ENCODE measurements around the gene ZBTB1.
"Not testable (repeated sequence)": the region's sequence is repeated elsewhere in the genome, so short reads cannot be mapped to it uniquely, and the experiment has no call there.

The ZBTB1 gene

DNA sequence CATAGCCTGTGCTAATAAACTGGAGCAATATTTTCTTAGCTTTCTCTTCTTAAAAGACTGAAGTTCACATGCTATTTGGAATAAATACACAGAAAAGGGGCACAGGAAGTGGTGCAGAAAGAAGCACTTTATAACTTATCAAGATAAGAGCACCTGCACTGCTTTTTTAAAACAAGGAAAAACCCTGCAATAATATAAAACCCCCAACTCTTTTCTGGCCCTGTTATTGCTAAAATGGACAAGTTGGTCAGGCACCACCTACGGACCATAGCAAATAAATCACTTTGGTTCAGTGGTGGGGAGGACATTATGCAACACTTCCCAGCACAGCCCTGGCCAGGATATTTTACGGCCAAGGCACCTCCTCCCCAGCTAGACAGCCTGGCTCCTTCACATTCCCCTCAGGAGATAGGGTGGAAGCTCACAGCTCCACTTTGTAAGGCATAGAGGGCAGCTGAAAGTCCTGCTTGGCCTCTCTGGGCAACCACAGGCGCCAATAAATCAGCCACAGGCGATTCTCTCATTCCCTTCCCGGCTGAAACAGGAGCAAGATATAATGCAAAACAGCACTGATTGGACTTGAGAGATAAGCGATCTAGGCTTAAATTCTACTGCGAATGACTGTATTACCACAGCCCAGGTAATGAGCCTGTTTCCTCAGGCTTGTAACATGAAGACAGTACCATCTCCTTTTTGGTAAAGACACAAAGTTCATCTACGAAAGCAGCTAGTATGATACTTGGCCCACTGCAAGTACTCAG is 3.0 kb upstream of the ZBTB1 start:
- DNase-seq = peak in 1 of 5 experiments; percentile 76

DNA sequence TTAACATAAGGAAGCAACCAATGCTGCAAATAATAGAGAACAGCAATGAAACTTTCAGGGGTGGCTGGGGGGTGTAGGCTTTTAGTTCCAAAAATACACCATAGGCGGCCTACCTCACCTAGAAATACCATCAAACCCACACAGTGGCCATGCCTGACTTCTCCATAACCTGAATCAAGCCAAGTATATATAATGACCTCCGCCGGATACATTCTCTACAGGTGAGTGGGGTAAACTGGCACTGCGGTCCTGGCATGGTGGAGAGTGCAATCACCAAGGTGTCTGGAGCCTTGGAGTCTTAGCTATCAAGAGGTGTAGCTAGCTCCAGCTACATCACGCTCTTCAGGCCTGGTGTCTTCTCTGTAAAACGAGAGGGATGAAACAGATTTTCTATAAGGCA is 2.1 kb upstream of the ZBTB1 start:
- DNase-seq = peak in 2 of 5 experiments; percentile 32 to 46

DNA sequence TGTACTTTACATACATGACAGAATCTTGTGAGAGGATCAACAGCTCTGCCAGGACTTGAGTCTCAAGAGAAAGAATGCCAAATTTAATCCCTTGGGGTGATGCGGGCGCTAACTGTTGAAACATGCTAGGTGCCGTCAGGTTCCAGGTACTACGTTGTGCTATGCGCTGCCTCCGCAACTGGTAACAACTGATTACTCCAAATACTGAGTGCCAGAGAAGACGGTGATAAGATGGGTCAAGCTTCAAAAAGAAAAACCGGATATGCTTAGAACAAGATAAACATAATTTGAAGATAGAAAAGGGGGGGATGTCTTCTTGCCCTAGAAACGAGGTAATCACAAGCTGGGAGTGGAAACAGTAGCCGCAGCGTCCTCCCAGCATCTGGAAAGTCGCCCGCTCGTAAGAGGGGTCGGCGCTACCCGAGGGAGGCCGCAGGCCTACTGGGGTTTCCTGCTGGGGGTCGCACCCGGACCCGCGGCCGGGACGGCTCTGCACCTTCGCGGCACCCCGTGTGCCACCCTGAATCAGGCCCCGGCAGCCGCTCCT is 1.6 kb upstream of the ZBTB1 start:
- peak in 1 of 5 experiments; percentile 58 for DNase-seq

DNA sequence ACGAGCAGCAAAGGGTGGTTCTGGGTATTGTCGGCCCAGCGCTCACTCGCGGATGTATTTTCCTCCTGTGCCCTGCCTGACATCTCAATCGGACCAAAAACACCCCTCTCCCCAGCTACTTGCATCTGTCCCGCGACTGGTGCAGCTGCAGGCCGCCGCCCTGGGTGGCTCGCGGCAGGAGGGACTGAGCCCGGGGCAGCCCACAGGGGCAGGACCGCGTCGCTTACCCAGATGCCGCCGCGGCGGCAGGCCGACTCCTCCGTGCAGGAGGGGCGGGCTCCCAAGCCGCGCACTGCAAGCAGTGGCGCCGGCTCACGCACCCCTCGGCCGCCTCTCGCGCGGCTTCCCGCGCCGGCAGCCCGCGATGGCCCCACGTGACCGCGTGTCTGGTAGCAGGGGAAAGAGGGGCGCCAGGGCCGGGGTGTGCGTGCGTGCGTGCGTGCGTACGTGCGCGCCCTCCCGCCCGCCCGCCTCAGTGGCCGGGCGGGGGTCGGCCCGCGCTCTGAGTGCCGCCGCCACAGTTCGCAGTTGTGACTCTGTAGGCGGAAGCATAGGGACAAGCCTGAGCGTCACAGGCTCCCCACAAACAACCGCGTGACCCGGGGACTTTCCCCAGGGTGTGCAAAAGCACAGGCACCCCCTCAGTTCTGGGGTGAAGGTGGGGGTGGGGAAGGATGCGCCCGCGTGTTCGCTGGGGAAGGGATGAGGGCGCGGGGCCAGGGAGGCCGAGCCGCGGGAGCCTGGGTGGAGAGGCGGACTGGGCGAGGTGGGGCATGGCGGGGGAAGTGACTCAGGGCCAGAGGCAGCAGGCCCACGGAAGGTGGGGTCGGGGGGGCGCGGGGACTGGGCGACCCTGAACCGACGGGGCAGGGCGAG is 898 bp upstream of the ZBTB1 start, which contains the start of gene ZBTB25:
TSS of gene ZBTB25 (minus strand) at position 405 of the 876 bp plus-strand sequence. CDS start 13,305 bp downstream, outside the sequence.
- peak; percentile 90 to 99 (median 98) for DNase-seq

DNA sequence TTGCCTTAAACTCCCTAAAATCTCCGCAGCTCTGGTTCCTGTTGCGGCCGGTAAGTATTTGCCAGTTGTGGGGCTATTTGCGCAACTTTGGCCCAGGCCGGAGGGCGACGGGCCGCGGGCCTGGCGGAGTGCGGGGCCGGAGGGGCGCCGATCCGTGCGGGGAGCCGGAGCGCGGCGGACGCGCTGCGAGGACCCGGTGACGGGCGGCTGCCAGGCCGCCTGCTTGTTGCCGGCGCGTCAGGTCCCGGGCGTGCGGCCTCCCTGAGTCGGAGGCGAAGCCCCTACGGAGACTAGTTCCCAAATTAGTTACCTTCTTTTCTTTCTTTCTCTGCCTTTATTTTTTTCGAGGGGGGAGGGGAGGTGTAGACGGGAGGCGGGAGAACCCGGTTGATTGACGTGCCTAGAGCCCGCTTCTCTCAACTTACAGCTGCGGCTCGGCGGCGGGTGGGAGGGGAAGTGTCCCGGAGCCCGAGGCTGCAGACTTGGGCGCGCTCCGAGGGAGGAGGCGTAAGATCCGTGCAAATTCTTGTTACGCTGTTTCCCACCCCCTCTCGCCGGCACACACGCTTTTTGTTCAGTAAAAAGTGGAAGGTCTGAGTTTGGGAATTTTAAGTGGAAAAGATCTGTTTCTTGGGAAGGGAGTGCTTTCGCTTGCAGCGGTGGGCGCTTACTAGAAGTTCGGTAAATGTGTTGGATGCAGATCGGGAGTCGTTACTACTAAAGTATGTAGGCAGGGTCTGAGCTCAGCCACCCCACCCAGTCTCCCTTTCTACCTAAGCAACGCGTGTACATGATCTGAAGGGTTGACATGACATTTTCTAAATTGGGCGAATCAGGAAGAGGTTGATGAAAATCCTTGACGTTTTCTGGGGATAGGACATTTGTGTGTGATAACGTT is 576 bp downstream of the ZBTB1 start:
- peak; percentile 59 to 95 (median 79) for DNase-seq

DNA sequence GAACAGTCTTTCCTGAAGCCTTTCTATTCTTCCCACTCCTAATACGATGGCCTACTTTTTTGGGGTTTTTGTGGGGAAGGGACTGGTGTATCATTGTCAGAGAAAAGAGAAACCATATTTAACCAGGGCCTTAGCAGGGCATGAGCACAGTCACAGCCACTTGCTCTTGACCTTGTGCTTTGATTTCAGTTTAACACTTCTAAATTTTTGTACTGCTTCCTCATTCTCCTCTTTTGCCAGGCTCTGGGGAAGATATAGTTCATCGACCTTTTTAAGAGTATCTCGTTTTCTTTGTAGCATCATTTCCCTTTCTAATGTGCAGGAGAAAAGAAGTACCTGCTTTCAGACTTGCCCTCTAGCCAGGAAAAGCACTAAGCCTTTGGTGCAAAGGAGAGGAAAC is 2.2 kb downstream of the ZBTB1 start:
- DNase-seq = no peak

DNA sequence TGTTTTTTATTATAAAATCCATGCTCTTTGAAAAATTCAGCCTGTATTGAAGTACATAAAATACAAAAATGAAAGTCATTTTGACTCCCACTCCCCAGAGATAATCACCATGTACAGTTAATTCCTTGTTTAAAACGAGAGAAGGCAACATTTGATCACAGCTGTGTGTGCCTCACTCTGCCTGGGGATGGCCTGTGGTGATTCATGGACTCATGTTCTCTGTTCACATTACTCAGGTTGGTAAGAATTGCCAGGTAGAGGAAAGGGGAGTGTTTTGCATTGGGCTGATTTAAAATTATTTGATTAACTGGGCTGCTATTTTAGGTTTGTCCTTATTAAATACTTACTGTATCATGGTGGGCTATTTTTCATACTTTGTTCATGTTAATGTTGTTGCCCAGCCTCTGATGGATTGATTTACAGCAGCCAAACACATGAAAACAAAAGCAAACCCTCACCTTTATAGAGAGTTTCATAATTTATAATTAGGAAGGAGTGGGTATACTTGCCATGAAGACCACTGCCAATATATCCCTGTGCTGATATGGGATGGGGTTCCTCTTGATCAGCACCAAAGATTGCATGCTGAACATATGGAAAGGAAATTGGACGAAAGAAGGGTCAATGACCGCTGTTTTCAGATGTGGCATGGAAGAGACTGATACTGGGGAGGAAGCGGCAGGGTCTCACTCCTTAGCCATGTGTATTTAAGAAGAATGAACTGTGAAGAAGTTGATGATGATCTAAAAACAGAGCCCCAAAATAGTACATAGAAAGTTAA is 3.0 kb downstream of the ZBTB1 start:
- peak in 2 of 5 experiments; percentile 19 to 31 for DNase-seq

DNA sequence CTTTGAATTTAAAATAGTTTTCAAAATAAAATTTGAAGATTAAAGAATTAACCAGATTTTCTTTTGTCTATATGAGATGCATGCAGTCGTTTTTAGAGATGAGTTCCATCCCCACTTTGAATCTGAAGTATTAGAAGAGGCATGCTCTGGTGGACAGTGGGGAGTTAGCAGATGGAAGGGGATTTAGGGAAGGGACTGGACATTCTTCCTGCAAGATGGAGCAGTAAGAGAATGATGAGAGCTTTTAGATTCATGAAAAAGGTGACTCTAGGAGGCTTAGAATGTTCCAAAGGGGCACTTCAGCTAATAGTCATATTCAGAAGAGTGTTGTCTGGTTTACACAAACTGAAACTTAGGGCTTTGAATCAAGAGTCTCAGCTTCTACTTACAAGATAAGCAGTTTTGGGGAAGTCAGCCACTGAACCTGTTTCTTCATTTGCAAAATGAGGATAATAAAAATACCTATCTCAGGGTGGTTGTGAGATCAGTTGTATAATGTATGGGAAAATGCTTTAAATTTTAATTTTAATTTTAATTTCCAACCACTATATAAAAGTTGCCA is 3.7 kb downstream of the ZBTB1 start:
- DNase-seq = peak in 1 of 5 experiments; percentile 81

DNA sequence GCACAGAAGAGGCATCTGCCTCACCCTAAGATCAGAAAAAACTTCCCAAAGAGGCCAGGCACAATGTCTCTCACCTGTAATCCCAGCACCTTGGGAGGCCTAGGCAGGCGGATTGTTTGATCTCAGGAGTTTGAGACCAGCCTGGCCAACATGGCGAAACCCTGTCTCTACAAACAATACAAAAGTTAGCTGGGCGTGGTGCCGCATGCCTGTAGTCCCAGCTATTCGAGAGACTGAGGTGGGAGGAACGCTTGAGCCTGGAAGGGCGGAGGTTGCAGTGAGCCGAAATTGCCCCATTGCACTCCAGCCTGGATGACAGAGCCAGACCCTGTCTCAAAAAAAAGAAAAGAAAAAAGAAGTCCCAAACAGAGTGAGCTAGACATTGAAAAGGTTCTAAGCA is 4.5 kb downstream of the ZBTB1 start:
- no peak for DNase-seq

DNA sequence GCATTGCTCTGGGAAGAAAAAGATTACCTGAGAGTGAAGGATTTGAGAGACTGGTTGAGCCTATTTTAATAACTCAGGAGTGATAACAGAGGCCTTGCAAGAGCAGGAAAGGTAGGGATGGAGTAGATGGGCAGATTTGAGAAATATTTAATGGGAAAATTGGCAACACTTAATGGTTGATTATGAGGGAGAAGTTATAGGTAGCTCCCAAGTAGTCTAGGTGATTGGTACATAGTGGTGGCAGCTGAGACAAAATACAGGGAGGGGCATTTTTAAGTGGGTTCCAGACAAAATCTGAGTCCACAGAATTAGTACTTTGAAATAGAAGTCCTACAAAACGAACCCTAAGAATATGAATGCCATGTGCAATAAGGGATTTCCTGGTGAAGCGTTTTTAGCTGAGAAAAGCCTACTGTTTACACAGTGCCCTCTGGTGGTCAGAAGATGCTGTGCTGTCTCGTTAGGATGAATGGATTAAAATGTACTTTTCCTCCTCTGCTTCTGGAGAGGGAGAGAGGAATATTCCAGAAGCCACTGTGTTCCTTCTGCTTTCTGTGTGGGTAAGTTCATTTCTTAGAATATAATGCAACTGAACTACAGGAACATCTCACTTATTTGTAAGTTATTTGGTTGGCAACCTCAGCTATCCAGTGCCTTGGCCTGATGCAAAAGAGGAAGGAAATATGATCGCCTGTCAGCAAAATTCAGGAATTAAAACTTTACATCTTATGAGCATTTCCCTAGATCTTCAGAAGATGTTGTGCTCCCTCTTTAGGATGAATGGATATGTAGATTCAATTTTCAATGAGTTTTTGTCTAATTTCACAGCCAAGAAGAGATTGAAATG is 6.5 kb downstream of the ZBTB1 start:
- DNase-seq = peak; percentile 21 to 68 (median 46)

DNA sequence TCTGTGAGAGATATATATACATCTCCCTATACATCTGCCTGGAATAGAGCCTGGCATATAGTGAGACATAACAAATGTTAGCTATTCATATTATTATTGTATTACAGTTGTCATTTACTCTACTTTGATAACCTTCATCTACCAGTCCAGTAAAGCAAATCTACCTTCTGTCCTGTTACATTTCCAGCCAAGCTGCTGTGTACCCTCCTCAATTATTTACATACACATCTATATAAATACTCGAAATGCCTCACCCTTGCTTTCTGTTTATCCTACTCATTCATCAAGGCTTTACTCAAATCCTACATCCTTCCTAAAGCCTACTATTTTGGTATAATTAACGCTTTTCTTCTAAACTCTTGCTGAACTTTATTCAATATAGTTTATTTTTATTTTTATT is 8.7 kb downstream of the ZBTB1 start:
- no peak for DNase-seq

DNA sequence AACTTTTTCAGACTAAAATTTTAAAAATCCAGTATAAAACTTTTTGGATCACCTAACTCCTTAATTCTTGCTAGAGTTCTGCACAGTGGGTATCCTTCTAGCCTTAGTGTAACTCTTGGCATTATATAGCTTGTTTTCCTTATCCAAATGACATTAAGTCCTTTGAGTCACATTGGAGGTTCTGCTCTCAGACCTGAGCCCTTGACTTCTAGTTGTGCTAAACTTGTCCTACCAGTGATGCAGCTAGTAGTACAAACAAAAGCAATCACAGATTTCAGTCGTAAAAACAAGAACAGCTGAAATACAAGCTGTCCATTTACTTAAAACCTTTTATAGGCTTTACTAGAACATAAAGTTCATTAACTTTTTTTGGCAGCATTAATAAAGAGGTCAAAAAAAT is 10.5 kb downstream of the ZBTB1 start:
- DNase-seq = no peak

DNA sequence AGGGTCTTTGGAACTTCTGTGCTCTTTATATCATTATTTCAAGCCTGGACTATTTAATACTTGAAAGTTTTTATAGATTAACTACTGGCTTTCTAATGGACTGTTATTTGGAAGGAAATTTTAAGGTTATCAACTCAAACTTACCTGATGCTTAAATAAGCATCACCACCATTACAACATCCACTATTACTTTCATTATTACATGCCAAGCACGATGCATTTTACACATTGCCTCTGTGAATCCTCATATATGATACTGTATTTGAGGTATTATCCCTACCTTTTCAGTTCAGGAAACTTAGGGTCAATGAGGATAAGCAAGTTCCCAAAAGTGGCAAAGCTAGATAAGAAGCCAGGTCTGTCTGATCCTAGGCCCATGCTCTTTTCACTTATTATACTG is 12.4 kb downstream of the ZBTB1 start:
- no peak for DNase-seq

DNA sequence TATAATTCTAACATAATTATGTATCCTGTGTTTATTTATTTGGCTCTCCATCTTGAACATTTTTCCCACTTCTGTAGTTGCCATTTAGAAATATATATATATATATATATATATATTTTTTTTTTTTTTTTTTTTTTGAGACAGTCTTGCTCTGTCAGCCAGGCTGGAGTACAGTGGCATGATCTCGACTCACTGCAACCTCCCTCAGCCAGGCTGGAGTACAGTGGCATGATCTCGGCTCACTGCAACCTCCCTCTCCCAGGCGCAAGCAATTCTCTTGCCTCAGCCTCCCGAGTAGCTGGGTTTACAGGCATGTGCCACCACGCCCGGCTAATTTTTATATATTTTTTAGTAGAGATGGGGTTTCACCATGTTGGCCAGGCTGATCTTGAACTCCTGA is 13.1 kb downstream of the ZBTB1 start:
- not testable (repeated sequence) for DNase-seq

DNA sequence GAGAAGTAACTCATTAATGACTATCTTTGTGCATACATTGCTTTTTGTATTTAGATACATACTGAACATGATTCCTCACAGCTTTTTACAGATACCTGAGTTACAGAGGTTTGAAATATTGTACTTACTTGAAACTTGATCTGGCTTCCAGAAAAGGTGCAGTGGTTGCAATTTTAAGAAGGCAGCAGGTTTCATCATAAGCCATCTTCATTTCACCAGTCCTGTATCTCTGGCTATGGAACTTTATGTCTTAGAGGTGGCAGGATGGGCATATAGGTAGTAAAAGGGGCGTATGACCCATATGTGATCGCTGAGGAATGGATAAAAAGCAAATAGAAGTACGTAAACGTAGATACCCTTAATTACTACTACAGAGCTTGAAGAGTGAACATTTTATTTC is 13.7 kb downstream of the ZBTB1 start:
- no peak for DNase-seq

DNA sequence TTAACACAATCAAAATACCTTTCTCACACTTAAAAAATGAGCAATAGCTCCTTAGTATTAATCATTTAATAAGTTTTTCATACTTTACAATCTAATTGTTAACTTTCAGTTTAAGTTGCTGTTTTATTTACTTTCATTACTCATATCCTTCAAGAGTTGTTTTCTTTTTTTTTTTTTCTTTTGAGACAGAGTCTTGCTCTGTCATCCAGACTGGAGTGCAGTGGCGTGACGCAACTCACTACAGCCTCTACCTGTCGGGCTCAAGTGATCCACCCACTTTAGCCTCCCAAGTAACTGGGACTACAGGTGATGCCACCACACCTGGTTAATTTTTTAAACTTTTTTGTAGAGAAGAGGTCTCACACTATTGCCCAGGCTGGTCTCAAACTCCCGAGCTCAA is 16.1 kb downstream of the ZBTB1 start:
- DNase-seq = no peak

DNA sequence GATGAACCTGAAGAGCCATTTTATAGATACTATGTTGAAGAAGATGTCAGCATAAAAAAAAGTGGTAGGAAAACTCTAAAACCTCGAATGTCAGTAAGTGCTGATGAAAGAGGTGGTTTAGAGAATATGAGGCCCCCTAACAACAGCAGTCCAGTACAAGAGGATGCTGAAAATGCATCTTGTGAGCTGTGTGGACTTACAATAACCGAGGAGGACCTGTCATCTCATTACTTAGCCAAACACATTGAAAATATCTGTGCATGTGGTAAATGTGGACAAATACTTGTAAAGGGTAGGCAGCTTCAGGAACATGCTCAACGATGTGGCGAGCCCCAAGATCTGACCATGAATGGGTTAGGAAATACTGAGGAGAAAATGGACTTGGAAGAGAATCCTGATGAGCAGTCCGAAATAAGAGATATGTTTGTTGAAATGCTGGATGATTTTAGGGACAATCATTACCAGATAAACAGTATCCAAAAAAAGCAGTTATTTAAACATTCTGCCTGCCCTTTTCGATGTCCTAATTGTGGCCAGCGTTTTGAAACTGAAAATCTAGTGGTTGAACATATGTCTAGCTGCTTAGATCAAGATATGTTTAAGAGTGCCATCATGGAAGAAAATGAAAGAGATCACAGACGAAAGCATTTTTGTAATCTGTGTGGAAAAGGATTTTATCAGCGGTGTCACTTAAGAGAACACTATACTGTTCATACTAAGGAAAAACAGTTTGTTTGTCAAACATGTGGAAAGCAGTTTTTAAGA is 18.2 kb downstream of the ZBTB1 start:
- peak in 1 of 5 experiments; percentile 19 for DNase-seq

DNA sequence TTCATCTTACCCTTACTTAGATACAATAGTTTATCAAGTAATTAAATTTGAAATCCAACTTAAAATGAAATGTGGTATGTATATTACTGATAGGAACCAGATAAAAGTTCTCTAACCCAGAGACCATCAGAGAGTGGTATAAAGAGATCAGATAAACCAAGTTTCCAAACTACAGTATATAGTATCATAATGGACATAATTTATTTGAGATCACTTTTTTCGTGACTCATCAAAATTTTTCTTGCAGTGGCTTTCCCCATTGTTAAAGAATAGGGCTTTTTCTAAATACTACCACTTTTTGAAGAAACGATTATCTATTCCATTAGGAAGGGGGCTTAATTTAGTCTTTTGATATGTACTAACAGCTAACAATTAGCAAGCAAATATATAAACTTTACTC is 20.8 kb downstream of the ZBTB1 start:
- DNase-seq = no peak

DNA sequence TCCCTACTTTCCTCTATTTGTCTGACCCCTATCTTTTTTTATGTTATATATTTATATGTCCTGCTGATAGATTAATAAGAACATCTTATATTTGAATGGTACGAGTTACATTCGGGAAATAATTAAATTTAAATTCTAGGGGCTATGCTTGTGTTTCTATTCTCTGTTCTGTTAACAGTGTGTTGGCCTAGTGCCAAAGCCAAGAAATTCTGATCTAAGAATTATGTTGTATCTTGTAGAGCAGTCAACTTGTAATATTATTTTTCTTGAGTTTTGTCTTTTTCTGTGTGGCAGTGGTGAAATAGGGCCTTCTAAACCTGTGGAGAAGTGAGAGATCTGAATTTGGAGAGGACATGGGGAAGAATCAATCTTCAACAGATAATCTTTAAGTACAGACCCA is 27.0 kb downstream of the ZBTB1 start:
- DNase-seq = no peak

Measured in T-helper 2 cell (primary cell).